Endometrium (tissue), 2 donors: Measurements from ENCODE around the gene PAFAH1B2.
"Not testable (repeated sequence)": the region's sequence is repeated elsewhere in the genome, so short reads cannot be mapped to it uniquely, and the experiment has no call there.

Source experiments
- FAIRE-seq: peaks from 2 replicates; lab custom pipeline; 2012; peaks lifted over from hg19 to GRCh38; lab: Jason Lieb, UNC
- donor health status: control.
- donor health status: control.

Gene PAFAH1B2

GRCh38 chr11:117127171-117127901 lies 16.8 kb upstream of the PAFAH1B2 start:
- FAIRE-seq = no peak

GRCh38 chr11:117128289-117128688 lies 15.8 kb upstream of the PAFAH1B2 start:
- FAIRE-seq = no peak

GRCh38 chr11:117130396-117130795 lies 13.7 kb upstream of the PAFAH1B2 start:
- FAIRE-seq = not testable (repeated sequence)

- FAIRE-seq = no peak
Observed at GRCh38 chr11:117130879-117131278, 13.2 kb upstream of the PAFAH1B2 start.

GRCh38 chr11:117134431-117134830 lies 9.7 kb upstream of the PAFAH1B2 start:
- no peak for FAIRE-seq

DNA sequence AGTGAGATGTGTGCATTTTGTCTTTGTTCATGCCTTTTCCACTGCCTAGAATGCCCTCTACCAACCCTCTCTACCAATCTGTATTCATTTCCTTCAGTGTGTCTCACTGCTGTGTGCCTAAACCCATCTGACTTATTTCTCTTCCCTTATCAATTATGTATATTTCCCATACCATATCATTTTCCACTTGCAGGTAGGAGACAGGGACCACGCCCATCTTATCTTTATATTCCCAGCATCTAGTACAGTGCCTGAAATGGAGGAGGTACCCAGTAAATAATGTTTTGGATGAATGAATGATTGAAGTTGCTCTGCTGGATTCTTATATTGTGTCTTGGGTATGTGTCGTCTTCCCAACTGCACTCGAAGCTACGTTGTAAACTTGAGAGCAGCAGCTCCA lies 9.1 kb upstream of the PAFAH1B2 start:
- not testable (repeated sequence) for FAIRE-seq

DNA sequence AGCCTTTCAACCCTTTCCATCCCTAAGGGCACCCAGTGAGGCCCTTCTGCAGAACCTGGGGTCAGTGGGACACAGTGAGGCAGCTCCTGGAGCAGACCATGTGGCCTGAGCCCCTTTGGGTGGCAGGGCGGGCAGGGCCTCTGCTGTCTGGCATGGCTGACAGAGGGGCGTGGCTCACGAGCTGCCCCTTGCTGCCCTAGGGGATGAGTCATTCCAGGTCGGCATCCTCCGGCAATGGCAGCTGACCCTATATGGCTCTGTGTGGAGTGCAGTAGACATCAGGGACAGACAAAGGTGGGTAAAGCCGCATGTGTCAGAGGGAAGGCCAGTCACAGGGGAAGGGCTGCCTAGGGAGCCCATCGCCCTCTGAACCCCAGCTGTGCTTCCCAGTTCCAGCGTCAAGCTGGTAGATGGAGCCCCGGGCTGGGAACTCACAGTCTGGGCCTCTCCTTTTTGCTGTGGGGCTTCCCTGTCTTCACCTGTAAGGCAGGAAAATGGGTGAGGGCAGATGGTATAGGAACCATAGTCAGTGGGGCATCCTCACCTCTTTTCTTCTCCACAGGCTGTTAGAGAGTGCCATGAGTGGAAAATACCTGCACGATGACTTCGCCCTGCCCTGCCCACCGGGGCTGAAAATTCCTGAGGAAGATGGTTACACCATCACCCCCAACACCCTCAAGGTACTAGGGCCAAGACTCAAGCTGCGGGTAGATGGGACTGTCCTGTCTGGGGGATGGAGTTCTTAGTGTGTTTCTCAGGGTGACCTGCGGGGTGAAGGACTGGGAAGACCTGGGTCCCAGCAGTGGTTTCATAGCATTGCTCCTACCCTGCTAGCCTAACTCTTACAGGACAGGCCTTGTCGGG lies 6.6 kb upstream of the PAFAH1B2 start:
- FAIRE-seq = not testable (repeated sequence)

DNA sequence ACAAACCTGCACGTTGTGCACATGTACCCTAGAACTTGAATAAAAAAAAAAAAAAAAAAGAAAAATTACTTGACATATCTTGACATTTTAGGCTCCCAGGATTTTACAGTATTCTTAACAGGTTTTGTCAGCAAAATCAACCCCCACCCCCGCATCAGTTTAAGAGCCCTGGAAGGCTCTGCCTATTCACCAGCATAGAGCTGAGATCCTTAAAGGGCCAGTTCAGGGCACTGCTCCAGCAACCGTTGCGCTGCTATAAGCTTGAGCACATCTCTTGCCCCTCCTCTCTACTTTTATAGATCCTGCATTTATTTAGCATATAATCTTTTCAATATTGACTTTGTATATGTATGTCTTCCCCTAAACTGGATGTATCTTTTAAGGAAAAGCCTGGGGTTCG lies 697 bp upstream of the PAFAH1B2 start:
- no peak for FAIRE-seq

GRCh38 chr11:117144477-117145392 lies 648 bp downstream of the PAFAH1B2 start:
- no peak for FAIRE-seq

GRCh38 chr11:117145393-117145761 lies 1.3 kb downstream of the PAFAH1B2 start:
- no peak for FAIRE-seq

DNA sequence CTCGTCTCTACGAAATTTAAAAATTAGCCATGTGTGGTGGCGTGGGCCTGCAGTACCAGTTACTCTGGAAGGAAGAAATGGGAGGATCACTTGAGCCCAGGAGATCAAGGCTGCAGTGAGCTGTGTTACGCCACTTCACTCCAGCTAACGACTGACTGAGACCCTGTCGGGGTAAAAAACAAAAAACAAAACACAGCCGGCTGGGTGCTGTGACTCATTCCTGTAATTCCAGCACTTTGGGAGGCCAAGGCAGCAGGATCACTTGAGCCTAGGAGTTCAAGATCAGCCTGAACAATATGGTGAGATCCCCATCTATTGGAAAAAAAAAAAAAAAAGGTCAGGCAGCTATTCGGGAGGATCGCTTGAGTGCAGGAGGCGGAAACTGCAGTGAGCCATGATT lies 2.4 kb downstream of the PAFAH1B2 start:
- no peak for FAIRE-seq

DNA sequence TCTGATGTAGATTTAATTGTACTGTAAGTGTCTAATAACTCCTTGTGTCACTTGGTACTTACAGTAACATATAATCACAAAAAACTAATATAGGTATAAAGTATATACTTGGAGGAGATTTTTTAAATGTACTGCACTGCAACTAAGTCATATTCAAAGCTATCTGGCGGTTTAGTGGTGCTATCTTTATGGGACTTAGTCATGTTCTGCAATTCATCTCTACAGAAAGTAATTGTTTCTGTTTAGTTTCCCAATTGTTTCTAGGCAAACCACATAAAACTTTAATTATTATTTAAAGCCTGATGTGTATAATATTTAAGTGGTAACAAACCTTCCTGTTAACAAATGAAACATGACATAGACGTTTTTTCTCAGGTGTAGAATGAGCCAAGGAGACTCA lies 8.0 kb downstream of the PAFAH1B2 start:
- FAIRE-seq = no peak

GRCh38 chr11:117154468-117154867 lies 10.4 kb downstream of the PAFAH1B2 start:
- FAIRE-seq = no peak

- FAIRE-seq = no peak
Observed at GRCh38 chr11:117157507-117157906, 13.4 kb downstream of the PAFAH1B2 start.

- no peak for FAIRE-seq
Observed at GRCh38 chr11:117159892-117160291, 15.8 kb downstream of the PAFAH1B2 start.

DNA sequence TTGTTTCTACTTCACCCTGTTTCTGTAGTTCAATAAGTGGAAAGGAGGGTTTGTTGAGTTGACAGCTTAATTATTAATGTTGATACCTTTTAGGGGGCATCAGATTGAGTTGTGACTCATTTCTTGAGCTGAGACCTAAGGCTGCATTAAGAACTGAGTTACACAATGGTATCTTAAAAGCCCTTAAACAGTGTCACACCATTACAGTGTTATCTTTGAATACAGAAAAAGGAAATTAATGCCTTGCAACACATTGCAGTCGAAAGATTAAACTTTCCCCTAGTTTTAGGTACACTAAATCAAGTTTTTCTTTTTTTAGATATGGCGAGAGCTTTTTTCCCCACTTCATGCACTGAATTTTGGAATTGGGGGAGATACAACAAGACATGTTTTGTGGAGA lies 16.7 kb downstream of the PAFAH1B2 start:
- FAIRE-seq = no peak

GRCh38 chr11:117166491-117166890 lies 22.4 kb downstream of the PAFAH1B2 start:
- no peak for FAIRE-seq

- no peak for FAIRE-seq
Observed at GRCh38 chr11:117169736-117170135, 25.6 kb downstream of the PAFAH1B2 start.

- no peak for FAIRE-seq
Observed at GRCh38 chr11:117170210-117170609, 26.1 kb downstream of the PAFAH1B2 start.

- FAIRE-seq = no peak
Observed at GRCh38 chr11:117171007-117171403, 26.9 kb downstream of the PAFAH1B2 start.

DNA sequence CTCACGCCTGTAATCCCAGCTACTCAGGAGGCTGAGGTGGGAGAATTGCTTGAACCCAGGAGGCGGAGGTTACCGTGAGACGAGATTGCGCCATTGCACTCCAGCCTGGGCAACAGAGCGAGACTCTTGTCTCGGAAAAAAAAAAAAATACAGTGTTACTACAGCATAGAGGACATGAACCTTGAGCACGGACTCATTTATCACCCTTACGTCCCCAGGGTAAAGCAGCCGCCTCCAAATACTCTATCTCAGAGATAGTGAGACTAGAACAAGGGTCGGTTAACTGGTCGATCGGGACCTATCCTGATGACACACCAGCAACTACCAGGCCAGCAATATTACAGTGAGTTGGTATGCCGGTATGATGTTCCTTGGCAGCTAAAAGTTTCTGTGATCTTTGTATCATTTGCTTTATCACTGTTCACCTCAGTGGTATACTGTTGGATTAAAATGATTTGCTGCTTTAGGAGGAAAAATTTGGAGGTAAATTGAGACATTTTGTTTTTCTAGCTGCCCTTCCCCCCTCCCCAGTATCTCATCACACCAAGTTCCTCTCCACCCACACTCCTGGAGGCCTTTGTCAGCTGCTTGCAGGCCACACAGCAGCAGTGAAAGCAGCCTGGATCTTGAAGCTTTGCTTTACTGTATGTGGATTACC lies 27.4 kb downstream of the PAFAH1B2 start:
- FAIRE-seq = no peak
